ENCODE data around the gene RIPOR3. TPM values are rescaled to one million over a fixed set of nuclear protein-coding genes. Genes with fewer than 3 reads are reported as not detected.
A peak's percentile ranks its signal among the peaks of the same experiment; 100 is the strongest.

RIPOR3 gene
- total and polyA plus RNA-seq, 2 experiments from 2014 or later, result 3.0 to 4.8 TPM

DNA sequence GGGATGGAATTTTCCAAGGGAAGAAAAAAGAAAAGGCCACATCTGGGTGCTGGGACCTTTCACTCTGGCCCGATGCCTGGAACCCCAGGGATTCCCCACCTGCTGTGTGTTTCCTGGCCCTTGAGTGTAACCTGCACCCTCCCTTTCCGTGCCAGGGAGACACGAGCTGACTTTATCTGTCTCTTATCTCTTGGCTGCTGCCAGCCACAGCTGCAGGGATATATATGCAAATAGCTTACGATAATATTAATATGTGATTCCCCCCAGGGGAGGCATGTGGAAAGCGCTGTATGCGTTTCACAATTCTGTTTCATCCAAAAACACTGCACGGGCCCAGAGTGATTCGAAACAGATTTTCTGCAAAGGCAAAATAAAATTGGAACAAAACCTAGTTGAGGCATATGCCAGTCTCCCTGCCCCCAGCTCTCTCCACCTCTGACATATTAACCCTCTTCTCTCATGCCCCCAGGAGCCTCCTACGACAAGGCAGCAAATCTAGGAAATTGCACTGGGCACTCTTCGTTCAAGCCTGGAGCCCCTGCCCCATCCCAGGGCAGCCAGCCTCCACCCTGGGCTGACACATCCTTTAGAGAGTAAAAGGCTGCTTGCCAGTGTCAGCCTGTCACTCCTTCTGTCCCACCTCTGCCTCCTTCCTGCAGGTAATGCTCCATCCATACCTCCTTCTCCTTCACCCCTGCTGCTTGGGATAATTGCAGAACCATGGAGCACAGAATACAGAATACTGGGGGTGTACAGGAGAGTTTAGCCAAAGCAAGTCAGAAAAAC, 1.3 kb downstream of the RIPOR3 start:
- no peak overlapping the region for H3K4me3 ChIP-seq
- peaks cover 39% of the 10 kb centered on the region for H3K4me1 ChIP-seq (ENCODE audit: low read depth)
- H3K27ac ChIP-seq, result no peak overlapping the region
- DNase-seq (ENCODE audit: low read depth in 1 of 2, low spot score in 1 of 2), result peak in 1 of 2 donors; percentile 83
- TF ChIP-seq, protein P1, sequence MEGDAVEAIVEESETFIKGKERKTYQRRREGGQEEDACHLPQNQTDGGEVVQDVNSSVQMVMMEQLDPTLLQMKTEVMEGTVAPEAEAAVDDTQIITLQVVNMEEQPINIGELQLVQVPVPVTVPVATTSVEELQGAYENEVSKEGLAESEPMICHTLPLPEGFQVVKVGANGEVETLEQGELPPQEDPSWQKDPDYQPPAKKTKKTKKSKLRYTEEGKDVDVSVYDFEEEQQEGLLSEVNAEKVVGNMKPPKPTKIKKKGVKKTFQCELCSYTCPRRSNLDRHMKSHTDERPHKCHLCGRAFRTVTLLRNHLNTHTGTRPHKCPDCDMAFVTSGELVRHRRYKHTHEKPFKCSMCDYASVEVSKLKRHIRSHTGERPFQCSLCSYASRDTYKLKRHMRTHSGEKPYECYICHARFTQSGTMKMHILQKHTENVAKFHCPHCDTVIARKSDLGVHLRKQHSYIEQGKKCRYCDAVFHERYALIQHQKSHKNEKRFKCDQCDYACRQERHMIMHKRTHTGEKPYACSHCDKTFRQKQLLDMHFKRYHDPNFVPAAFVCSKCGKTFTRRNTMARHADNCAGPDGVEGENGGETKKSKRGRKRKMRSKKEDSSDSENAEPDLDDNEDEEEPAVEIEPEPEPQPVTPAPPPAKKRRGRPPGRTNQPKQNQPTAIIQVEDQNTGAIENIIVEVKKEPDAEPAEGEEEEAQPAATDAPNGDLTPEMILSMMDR (IDR thresholded peaks at IDR 0.05; ENCODE audit: low read depth, low read length), result no peak
- H3K27me3 ChIP-seq, result no peaks in the 10 kb centered on the region
- no peaks in the 10 kb centered on the region for H3K36me3 ChIP-seq
- H3K9me3 ChIP-seq (ENCODE audit: low read depth), result no peaks in the 10 kb centered on the region

DNA sequence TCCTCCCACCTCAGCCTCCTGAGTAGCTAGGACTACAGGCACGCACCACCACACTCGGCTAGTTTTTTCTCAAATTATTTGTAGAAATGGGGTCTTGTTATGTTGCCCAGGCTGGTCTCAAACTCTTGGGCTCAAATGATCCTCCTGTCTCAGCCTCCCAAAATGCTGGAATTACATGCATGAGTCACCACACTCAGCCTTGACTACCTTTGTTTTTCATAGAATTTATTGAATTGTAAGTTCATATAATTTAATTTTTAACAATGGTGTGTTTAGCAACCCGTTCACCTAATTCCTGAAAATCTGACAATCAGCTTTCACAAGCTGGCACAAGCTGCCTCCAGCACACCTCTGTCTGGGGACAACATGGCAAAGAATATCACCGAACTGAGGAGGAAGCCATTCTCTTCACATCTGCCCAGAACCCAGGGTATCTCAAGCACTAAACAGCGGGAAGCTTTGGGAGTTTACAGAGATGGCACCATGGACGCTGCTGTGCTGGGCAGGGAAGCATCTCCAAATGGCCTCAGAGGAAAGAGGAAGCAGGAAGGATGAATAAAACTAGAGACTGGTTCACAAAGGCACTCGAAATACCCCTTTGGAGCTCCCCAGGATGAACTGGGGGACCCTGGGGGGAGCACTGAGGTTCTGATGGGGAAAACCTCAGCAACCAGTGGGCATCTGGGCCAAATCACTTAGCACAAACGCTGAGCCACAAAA, 2.9 kb downstream of the RIPOR3 start:
- no peak for DNase-seq (ENCODE audit: low read depth in 1 of 2, low spot score in 1 of 2)
- no peaks in the 10 kb centered on the region for H3K27me3 ChIP-seq
- peaks cover 36% of the 10 kb centered on the region for H3K4me1 ChIP-seq (ENCODE audit: low read depth)
- H3K36me3 ChIP-seq, result no peaks in the 10 kb centered on the region
- H3K27ac ChIP-seq, result no peak overlapping the region
- no peak overlapping the region for H3K4me3 ChIP-seq
- H3K9me3 ChIP-seq (ENCODE audit: low read depth), result no peaks in the 10 kb centered on the region
- TF ChIP-seq, protein P1 (IDR thresholded peaks at IDR 0.05; ENCODE audit: low read depth, low read length), result no peak

DNA sequence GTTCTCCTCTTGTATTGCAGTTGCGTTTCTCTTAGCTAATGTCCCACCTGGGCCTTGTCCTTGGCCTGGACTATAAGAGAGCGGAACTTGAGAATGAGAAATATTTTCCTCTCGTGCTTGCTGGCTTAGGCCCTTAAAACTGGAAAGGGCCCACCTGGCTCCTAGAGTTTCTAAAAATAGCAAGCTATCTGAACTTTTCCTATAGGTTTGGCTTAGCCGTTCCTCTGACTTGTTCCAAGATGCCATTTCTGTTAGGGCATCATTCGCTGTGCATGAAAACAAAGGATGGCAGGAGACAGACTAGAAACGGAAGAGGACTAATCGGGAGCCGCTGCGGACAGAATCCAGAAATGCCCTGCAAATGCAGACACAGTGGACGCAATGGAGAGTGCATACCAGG, 4.5 kb downstream of the RIPOR3 start:
- no peaks in the 10 kb centered on the region for H3K36me3 ChIP-seq
- peak overlapping the region; percentile 85 for H3K27ac ChIP-seq
- peaks cover 32% of the 10 kb centered on the region for H3K4me1 ChIP-seq (ENCODE audit: low read depth)
- peak in 1 of 2 donors; percentile 56 for DNase-seq (ENCODE audit: low read depth in 1 of 2, low spot score in 1 of 2)
- H3K9me3 ChIP-seq (ENCODE audit: low read depth), result no peaks in the 10 kb centered on the region
- H3K4me3 ChIP-seq, result no peak overlapping the region
- H3K27me3 ChIP-seq, result no peaks in the 10 kb centered on the region
- TF ChIP-seq, protein P1 (IDR thresholded peaks at IDR 0.05; ENCODE audit: low read depth, low read length), result no peak

DNA sequence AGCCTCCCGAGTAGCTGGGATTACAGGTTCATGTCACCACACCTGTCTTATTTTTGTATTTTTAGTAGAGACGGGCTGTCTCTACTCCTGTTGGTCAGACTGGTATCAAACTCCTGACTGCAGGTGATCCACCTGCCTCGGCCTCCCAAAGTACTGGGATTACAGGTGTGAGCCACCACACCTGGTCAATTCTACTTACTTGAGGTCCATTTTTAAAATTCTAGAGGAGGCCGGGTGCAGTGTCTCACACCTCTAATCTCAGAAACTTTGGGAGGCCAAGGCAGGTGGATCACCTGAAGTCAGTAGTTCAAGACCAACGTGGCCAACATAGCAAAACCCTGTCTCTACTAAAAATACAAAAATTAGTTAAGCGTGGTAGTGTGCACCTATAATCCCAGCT, 7.8 kb downstream of the RIPOR3 start:
- Histone ChIP-seq H3K36me3 (no peaks in the 10 kb centered on the region), H3K27me3 (no peaks in the 10 kb centered on the region), H3K9me3 (ENCODE audit: low read depth) (no peaks in the 10 kb centered on the region), H3K4me1 (ENCODE audit: low read depth) (peaks cover 11% of the 10 kb centered on the region), H3K4me3 (no peak overlapping the region), H3K27ac (no peak overlapping the region)
- DNase-seq (ENCODE audit: low read depth in 1 of 2, low spot score in 1 of 2), result no peak
- TF ChIP-seq, protein P1 (IDR thresholded peaks at IDR 0.05; ENCODE audit: low read depth, low read length), result no peak

DNA sequence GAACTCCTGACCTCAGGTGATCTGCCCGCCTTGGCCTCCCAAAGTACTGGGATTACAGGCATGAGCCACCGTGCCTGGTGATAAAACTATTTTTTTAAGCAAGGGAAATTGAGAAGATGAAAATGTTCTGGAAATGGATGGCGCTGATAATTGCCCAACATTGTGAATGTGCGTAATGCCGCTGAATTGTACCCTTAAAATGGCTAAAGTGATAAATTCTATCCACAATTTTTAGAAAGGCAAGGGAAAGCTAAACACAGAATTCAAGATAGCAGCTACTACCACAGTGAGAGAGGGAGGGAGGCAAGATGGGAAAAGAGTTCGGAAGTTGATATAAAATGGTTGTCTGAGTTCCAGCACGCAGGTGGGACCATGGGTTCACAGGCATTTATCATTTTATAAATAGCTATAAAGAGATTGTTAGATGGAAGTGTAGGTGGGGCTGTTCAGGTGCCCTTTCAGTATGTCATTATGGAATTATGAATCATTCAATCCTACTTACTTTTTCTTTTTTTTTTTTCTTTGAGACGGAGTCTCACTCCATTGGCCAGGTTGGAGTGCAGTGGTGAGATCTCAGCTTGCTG, 8.3 kb downstream of the RIPOR3 start:
- no peak for DNase-seq (ENCODE audit: low read depth in 1 of 2, low spot score in 1 of 2)
- no peak overlapping the region for H3K27ac ChIP-seq
- H3K9me3 ChIP-seq (ENCODE audit: low read depth), result no peaks in the 10 kb centered on the region
- peaks cover 15% of the 10 kb centered on the region for H3K4me1 ChIP-seq (ENCODE audit: low read depth)
- H3K36me3 ChIP-seq, result no peaks in the 10 kb centered on the region
- H3K4me3 ChIP-seq, result no peak overlapping the region
- no peaks in the 10 kb centered on the region for H3K27me3 ChIP-seq
- TF ChIP-seq, protein P1 (IDR thresholded peaks at IDR 0.05; ENCODE audit: low read depth, low read length), result no peak

Measured in cardiac muscle cell (in vitro differentiated cells and primary cell).